Adipocyte (in vitro differentiated cells): Measurements from ENCODE around the gene PPM1L.
A peak's percentile ranks its signal among the peaks of the same experiment; 100 is the strongest.

Experiments used
- DNase-seq: peaks from one replicate; pipeline ENCODE4 v3.0.0-alpha.2; 2015; ENCODE audit warnings: low read depth
- H3K27me3 ChIP-seq: replicated peaks from 2 replicates; pipeline ENCODE4 v1.7.0; 2013; ENCODE audit warnings: mild to moderate bottlenecking, low read length, moderate library complexity; ENCODE audit not compliant: control insufficient read depth, insufficient read depth
- H3K36me3 ChIP-seq: 2 replicates; pipeline ENCODE4 v1.7.0; 2013; ENCODE audit warnings: low read length, mild to moderate bottlenecking, moderate library complexity; ENCODE audit not compliant: control insufficient read depth, insufficient read depth, severe bottlenecking
- H3K4me1 ChIP-seq: 2 replicates; pipeline ENCODE4 v1.7.0; 2013; ENCODE audit warnings: mild to moderate bottlenecking, low read length, moderate library complexity; ENCODE audit not compliant: control insufficient read depth, insufficient read depth
- H3K4me3 ChIP-seq: 2 replicates; pipeline ENCODE4 v1.7.0; 2013; ENCODE audit warnings: mild to moderate bottlenecking, low read length, moderate library complexity
- H3K9ac ChIP-seq: 2 replicates; pipeline ENCODE4 v1.7.0; 2013; ENCODE audit warnings: mild to moderate bottlenecking, low read length, moderate library complexity
- H3K9me3 ChIP-seq: 2 replicates; pipeline ENCODE4 v1.7.0; 2013; ENCODE audit warnings: mild to moderate bottlenecking, low read length, moderate library complexity; ENCODE audit not compliant: control insufficient read depth

The PPM1L gene

DNA sequence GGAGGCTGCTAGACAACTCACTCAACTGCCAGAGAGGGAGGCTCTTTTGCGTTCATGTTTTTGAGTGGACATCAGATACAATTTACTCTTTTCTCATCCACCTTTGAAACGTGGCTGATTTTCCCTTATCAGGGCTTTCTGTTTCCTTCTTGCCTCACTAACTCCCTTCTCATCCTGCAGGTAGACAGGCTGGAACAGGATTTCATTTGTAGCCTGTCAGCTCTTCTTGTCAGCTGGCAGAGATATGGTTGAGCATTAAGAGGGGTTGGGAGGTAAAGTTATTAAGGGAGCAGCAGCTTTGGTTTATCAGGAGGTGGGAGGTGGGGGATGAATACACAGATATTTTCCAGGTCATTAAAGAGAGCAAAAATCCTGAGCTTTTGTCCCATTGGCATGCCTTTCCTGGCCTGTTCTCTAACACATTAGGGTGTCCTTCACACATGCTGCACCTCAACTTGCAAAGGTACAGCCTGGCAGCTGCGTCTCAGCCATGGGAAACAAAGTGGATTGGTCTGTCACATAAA lies 73.5 kb downstream of the PPM1L start:
- Histone ChIP-seq H3K4me1 (no peaks in the 10 kb centered on the region), H3K4me3 (no peak overlapping the region), H3K9me3 (no peaks in the 10 kb centered on the region), H3K9ac (no peak overlapping the region), H3K36me3 (no peaks in the 10 kb centered on the region), H3K27me3 (no peaks in the 10 kb centered on the region)
- no peak for DNase-seq

DNA sequence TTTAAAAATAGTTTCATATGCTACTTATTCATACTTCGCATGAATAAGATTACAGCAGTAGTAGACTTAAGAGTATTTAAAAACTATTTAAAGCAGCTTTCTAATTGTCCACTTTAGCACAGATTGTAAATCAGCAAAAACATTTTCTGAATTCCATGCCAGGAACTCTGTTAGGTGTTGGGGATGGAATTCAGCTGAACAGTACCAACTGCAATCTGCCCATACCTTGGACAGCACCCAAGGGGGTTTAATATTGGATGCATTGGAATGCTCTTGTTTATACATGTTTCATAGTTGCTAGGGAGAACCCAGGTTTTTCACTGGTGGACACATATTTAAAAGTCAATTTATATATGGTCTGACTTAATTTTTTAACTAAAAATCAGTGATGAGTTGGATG lies 74.8 kb downstream of the PPM1L start:
- Histone ChIP-seq H3K9ac (no peak overlapping the region), H3K4me3 (no peak overlapping the region), H3K4me1 (no peaks in the 10 kb centered on the region), H3K27me3 (no peaks in the 10 kb centered on the region), H3K36me3 (no peaks in the 10 kb centered on the region), H3K9me3 (no peaks in the 10 kb centered on the region)
- peak; percentile 5 for DNase-seq

DNA sequence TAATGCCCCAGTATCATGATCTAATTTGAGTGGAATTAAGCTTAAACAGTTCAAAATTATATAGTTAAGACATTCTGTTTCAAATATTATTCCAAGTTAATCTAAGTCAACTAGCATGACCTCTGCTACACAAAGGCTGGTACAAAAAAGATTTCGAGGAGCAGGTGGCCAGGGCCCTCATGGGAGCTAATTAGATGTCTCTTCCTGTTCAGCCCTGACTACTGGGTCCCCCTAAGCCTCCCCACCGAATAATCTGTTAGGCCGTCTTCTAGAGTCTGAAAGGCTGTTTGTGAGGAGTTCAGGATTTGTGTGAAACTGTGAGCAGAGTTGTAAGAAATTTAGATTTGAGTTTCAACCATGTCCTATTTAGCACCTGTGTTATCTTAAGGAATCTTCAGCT lies 75.4 kb downstream of the PPM1L start:
- Histone ChIP-seq H3K36me3 (no peaks in the 10 kb centered on the region), H3K27me3 (no peaks in the 10 kb centered on the region)

DNA sequence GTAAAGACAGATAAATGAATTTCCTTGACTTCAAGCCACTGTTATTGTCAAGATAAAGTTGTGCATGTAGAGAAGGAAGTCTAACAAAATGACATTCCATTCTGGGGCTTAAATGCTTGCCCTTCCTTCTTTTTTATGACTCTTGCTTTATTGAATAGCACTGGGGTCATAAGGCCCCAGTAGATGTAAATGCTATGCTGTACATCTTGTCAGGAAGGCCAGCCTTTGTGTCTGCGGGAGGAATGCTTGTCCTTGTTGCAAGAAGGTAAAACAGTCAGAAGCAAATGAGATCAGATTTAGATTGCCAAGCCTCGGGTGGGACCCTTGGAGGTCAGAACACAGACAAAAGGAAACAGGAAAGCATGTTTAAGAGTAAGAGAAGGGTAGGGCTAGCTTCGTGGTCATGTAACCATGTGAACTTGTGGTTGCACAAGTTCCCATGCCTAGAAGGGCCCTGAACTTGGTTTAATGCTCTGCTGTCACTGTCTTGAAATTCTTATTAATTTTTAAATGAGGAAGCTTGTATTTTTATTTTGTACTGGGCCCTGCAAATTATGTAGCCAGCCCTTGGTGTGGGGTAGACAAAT lies 81.5 kb downstream of the PPM1L start:
- Histone ChIP-seq H3K4me3 (no peak overlapping the region), H3K27me3 (no peaks in the 10 kb centered on the region), H3K9me3 (peaks cover 7% of the 10 kb centered on the region), H3K9ac (no peak overlapping the region), H3K36me3 (no peaks in the 10 kb centered on the region), H3K4me1 (peaks cover 3% of the 10 kb centered on the region)
- no peak for DNase-seq

More for the DNA sequence above, 75.4 kb downstream of the PPM1L start:
- Histone ChIP-seq H3K4me1 (no peaks in the 10 kb centered on the region), H3K4me3 (no peak overlapping the region), H3K9ac (no peak overlapping the region), H3K9me3 (no peaks in the 10 kb centered on the region)
- DNase-seq = no peak

DNA sequence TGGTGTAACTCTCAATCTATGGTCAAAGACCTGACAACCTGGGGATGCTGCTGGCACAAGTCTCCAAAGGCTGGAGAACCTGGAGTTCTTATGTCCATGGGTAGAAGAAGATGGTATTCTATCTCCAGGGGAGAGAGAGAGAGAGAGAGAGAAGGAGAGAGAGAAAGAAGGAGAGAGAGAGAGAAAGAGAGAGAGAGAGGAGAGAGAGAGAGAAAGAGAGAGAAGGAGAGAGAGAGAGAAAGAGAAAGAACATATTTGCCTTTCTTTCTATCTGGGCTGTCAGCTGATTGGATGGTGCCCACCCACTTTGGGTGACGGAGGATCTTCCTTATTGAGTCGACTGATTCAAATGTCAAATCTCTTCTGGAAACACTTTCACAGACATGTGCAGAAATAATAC lies 84.6 kb downstream of the PPM1L start:
- H3K36me3 ChIP-seq = no peaks in the 10 kb centered on the region
- H3K4me1 ChIP-seq = peaks cover 3% of the 10 kb centered on the region
- H3K9me3 ChIP-seq = peaks cover 7% of the 10 kb centered on the region
- H3K4me3 ChIP-seq = no peak overlapping the region
- H3K27me3 ChIP-seq = no peaks in the 10 kb centered on the region
- H3K9ac ChIP-seq = no peak overlapping the region
- no peak for DNase-seq

DNA sequence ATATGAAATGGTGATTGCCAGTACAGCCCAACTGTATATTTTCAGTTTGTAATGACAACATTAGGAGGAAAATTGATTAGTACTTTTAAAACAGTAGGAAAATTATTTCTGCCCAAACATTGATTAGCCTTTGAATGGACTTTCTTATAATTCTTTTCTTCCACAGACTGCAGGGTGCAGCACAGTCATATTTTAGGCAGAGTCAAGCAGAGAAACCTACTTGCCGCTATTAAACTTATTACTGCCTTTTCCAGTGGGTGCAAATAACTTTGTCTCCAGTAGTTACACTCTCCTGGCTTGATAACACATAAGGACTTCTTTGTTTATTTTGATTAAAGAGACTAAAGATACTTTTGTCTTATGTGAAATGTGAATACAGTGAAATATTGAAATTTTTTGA lies 85.4 kb downstream of the PPM1L start:
- no peak for DNase-seq
- Histone ChIP-seq H3K9ac (no peak overlapping the region), H3K9me3 (peaks cover 7% of the 10 kb centered on the region), H3K36me3 (no peaks in the 10 kb centered on the region), H3K4me3 (no peak overlapping the region), H3K4me1 (peaks cover 3% of the 10 kb centered on the region), H3K27me3 (no peaks in the 10 kb centered on the region)

DNA sequence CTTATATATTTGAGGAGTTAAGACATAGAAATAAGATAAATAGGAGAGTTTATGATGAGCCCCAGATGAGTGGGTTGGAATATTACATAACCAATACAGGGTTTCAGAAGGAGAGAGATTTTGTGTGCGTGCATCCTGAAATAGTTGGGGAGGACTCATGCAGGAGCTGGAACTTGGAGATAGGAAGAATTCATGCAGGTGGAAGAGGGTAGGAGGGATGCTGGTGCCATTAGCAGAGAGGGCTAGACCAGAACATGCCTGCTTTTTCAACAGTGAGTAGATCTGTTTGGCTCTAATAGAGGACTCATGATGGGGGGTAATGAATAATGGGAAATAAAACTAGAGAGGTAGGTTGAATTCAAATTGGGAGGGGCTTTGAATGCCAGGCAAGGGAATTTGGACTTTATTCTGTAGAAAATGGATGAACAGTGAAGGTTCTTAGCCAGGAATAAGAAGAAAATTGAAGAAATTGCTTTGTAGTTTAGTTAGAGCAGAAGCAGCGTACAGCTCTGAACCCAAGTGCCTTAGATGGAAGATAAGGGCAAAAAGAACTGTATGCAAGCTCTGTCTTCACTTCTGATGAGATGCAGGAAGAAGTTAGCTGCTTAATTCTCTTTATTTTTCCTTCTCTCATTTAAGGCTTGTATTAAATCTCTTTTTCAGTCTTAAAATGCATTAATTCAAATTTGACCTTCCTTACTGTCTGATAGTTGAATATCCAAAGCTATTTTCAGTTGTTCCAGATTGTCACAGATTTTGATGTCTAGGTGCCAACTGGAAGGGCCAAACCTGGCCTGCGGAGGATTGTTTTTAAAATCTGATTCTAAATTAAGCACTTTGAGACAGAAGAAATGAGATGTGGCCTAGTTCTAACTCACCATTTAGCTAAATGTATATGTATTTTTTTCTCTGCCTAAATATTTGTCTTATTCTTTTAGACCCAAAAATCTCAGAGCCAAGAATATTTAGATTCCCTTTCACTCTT lies 86.3 kb downstream of the PPM1L start:
- Histone ChIP-seq H3K9ac (no peak overlapping the region), H3K4me1 (peaks cover 3% of the 10 kb centered on the region), H3K4me3 (no peak overlapping the region), H3K36me3 (no peaks in the 10 kb centered on the region), H3K9me3 (peaks cover 7% of the 10 kb centered on the region), H3K27me3 (no peaks in the 10 kb centered on the region)
- no peak for DNase-seq

DNA sequence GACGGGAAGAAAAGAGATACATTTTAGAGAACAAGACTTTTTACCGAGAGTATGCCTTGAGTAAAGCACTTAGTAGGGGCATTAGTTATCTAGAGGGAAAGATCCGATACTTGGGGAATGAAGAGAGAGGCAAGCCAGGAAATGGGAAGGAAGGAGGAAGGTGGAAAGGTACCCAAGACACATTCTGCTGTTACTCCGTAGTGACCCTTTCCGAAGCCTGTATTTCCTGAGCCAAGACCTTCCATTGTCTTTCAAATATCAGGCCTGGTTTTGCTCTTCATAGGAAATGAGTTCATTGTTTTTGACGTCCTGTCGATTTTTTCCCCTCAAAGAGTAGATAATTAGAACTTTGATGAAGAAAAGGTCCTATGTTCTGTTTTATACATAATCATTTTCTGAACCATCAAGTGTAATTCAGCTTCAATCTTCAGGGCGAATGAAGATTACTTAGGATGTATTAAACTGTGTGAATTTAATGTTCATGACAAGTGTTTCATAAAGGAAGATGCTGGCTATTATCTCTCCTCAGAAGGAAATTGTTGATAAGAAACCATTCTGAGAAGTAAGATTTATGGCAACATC lies 95.7 kb downstream of the PPM1L start:
- Histone ChIP-seq H3K4me1 (no peaks in the 10 kb centered on the region), H3K27me3 (no peaks in the 10 kb centered on the region), H3K4me3 (no peak overlapping the region), H3K36me3 (no peaks in the 10 kb centered on the region), H3K9ac (no peak overlapping the region), H3K9me3 (no peaks in the 10 kb centered on the region)
- no peak for DNase-seq

DNA sequence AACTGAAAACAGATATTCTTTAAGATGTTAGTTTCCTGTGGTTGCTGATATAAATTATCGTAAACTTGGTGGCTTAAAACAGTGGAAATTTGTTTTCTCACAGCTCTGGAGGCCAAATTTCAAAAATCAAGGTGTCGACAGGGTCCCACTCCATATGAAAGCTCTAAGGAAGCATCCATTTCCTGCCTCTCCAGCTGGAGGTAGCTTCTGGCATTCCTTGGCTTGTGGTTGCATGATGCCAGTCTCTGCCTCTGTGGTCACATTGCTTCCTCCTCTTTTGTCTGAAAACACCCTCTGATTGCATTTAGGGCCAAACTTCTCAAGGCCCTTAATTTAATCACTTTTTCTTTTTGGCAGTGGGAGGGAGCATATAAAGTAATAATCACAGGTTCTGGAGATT lies 96.8 kb downstream of the PPM1L start:
- no peaks in the 10 kb centered on the region for H3K27me3 ChIP-seq
- no peaks in the 10 kb centered on the region for H3K4me1 ChIP-seq
- no peaks in the 10 kb centered on the region for H3K9me3 ChIP-seq
- no peak for DNase-seq
- no peak overlapping the region for H3K4me3 ChIP-seq
- no peaks in the 10 kb centered on the region for H3K36me3 ChIP-seq
- no peak overlapping the region for H3K9ac ChIP-seq

DNA sequence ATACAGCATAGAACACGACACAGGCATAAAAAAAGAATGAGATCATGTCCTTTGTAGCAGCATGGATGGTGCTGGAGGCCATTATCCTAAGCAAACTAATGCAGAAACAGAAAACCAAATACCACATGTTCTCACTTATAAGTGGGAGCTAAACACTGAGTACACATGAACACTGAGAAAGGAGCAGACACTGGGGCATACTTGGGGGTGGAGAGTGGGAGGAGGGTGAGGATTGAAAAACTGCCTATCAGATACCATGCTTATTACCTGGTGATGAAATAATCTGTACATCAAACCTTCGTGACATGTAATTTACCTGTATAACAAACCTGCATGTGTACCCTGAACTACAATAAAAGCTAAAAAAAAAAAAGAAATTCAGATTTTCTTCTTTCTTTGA lies 100.4 kb downstream of the PPM1L start:
- Histone ChIP-seq H3K36me3 (no peaks in the 10 kb centered on the region), H3K27me3 (no peaks in the 10 kb centered on the region), H3K9ac (no peak overlapping the region), H3K4me3 (no peak overlapping the region), H3K4me1 (no peaks in the 10 kb centered on the region), H3K9me3 (no peaks in the 10 kb centered on the region)
- no peak for DNase-seq

DNA sequence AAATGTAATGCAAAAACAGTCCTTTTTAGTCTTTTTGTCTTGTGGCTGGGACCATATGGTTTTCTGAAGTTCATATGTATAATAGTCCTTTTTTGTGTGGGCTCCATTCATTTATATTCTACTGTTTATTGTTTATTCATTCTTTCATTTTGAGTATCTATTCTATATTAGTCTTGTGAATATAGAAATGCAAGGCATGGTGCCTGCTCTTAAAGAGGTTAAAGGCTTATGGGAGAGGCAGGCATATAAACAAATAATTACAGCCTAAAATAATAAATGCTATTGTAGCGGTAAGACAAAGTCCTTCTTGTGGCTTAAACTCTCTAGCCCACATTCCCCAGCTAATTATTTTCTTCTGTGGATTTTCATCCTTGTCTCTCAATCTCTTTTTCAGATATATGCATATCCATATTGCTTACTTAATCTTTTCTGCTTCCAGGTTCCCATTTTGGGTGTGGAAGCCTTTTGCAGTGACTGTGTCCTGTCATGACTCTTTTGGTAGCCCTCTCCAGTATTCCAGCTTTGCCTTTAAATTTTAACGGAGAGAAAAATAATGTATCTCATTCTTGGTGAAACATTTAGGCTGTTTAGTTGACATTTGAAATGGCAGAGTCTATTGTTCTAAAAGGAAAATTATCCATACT lies 101.6 kb downstream of the PPM1L start:
- Histone ChIP-seq H3K27me3 (no peaks in the 10 kb centered on the region), H3K4me1 (no peaks in the 10 kb centered on the region), H3K36me3 (no peaks in the 10 kb centered on the region), H3K9ac (no peak overlapping the region), H3K9me3 (no peaks in the 10 kb centered on the region), H3K4me3 (no peak overlapping the region)
- no peak for DNase-seq
